Stomach (tissue), 9 donors: ENCODE data around the gene CREB1. TPM values are rescaled to one million over a fixed set of nuclear protein-coding genes. Genes with fewer than 3 reads are reported as not detected.
"Not testable (repeated sequence)": the region's sequence is repeated elsewhere in the genome, so short reads cannot be mapped to it uniquely, and the experiment has no call there.

Source experiments
- DNase-seq, 2 donors: peaks; one replicate each; pipeline versions ENCODE4 v3.0.0 to v3.0.0-alpha.2; 2013 to 2019
- H3K27ac ChIP-seq, 5 donors: fragments of 200-600 bp in 4 of 5; sonication (generic) in 4 of 5; one replicate each; pipeline ENCODE4 v1.5.1; 2013 to 2019; ENCODE audit warnings: mild to moderate bottlenecking in 1 of 5, moderate library complexity in 1 of 5
- H3K27me3 ChIP-seq, 3 donors: fragments of 200-600 bp; sonication (generic); one replicate each; pipeline ENCODE4 v1.5.1; 2017 to 2019; ENCODE audit warnings: mixed run types in 1 of 3
- H3K36me3 ChIP-seq, 4 donors: fragments of 200-600 bp; sonication (generic); 1 replicate in 3 of 4; 2 replicates in 1 of 4; pipeline ENCODE4 v1.5.1; 2016 to 2019
- H3K4me1 ChIP-seq, 4 donors: fragments of 200-600 bp; sonication (generic); one replicate each; pipeline ENCODE4 v1.5.1; 2016 to 2019
- H3K4me3 ChIP-seq, 4 donors: fragments of 200-600 bp; sonication (generic) in 3 of 4; one replicate each; pipeline ENCODE4 v1.5.1; 2016 to 2019; ENCODE audit warnings: mild to moderate bottlenecking in 1 of 4
- H3K9me3 ChIP-seq, 4 donors: fragments of 200-600 bp; sonication (generic); one replicate each; pipeline ENCODE4 v1.5.1; 2016 to 2019
- CTCF ChIP-seq, 7 experiments: fragments of 450-650 bp in 4 of 7; fragments of 200-600 bp in 3 of 7; sonication (generic) in 3 of 7; IDR thresholded peaks; one replicate each; pipeline ENCODE4 v1.5.1; 2016 to 2019; ENCODE audit warnings: antibody characterized with exemption in 7 of 7, control low read depth in 2 of 7, mild to moderate bottlenecking in 1 of 7
- EP300 ChIP-seq: sonication (generic); formaldehyde crosslinking; IDR thresholded peaks from one replicate; pipeline ENCODE4 v1.6.1; 2017; ENCODE audit warnings: antibody characterized with exemption
- POLR2A ChIP-seq, 4 donors: fragments of 450-650 bp; IDR thresholded peaks; one replicate each; pipeline ENCODE4 v1.6.1; 2016; ENCODE audit warnings: antibody characterized with exemption in 4 of 4, control low read depth in 2 of 4, mild to moderate bottlenecking in 1 of 4, moderate library complexity in 1 of 4
- POLR2AphosphoS5 ChIP-seq, 3 donors: sonication (generic); formaldehyde crosslinking; IDR thresholded peaks; one replicate each; pipeline ENCODE4 v1.6.1; 2016; ENCODE audit warnings: antibody characterized with exemption in 3 of 3
- WGBS, 5 donors: extraction: QIAGEN DNeasy Blood & Tissue Kit in 3 of 5; methylation state at CpG; one replicate each; pipeline versions ENCODE4 v1.1.5 to v1.1.7; 2013 to 2018; 5-methylcytosine and 5-hydroxymethylcytosine counted together
- intact Hi-C: fragments of 100-400 bp; cut with DNase I; formaldehyde crosslinking; loops from one replicate; pipeline ENCODE4 v1.15.1; 2023; ENCODE audit warnings: low total_unique reads
- polyA plus RNA-seq, 3 donors: library from polyadenylated mRNA; stranded (reverse); fragments of 200-250 nt; gene quantifications; one replicate each; pipeline ENCODE4 v1.2.3, GENCODE V29; 2013
- total RNA-seq, 5 donors: library from RNA; depleted of rRNA; stranded (reverse); fragments of >200 nt; gene quantifications; one replicate each; pipeline versions ENCODE4 v1.1.0 to v1.2.3, GENCODE V29; 2014 to 2016
- donor health status: healthy with polysubstance abuse.
- donor health status: Bipolar disorder and iron deficiency.
- donor health status: healthy.

CREB1 gene
- total and polyA plus RNA-seq, 8 donors: 5.2 to 58.6 (median 16.3) TPM

GRCh38 chr2:207491956-207492355 is 37.8 kb upstream of the CREB1 start:
- H3K36me3 ChIP-seq: no peaks in the 10 kb centered on the region
- intact Hi-C loops: no loop called here
- no peak overlapping the region for H3K27ac ChIP-seq
- no peaks in the 10 kb centered on the region for H3K4me1 ChIP-seq
- H3K4me3 ChIP-seq: no peak overlapping the region
- no peak for TF ChIP-seq POLR2A (IDR thresholded peaks at IDR 0.05)
- no peak for TF ChIP-seq POLR2AphosphoS5 (IDR thresholded peaks at IDR 0.05)
- no peak for TF ChIP-seq EP300
- no peak for TF ChIP-seq CTCF (IDR thresholded peaks at IDR 0.05)
- DNase-seq: no peak
- 66 to 88% (median 77%) methylated on average over 5 of the region's 5 CpGs for WGBS, 5 donors
- no peaks in the 10 kb centered on the region for H3K27me3 ChIP-seq
- H3K9me3 ChIP-seq: no peaks in the 10 kb centered on the region

GRCh38 chr2:207492461-207492860 is 37.3 kb upstream of the CREB1 start:
- H3K27ac ChIP-seq: no peak overlapping the region
- no peaks in the 10 kb centered on the region for H3K36me3 ChIP-seq
- no peak for TF ChIP-seq CTCF (IDR thresholded peaks at IDR 0.05)
- no peak for TF ChIP-seq POLR2A (IDR thresholded peaks at IDR 0.05)
- no peak for TF ChIP-seq EP300
- no peak for TF ChIP-seq POLR2AphosphoS5 (IDR thresholded peaks at IDR 0.05)
- H3K27me3 ChIP-seq: no peaks in the 10 kb centered on the region
- no peaks in the 10 kb centered on the region for H3K9me3 ChIP-seq
- no peak for DNase-seq
- intact Hi-C loops: no loop called here
- WGBS, 5 donors: 47 to 74% (median 53%) methylated on average over 1 of the region's 1 CpG
- H3K4me1 ChIP-seq: no peaks in the 10 kb centered on the region
- no peak overlapping the region for H3K4me3 ChIP-seq

- DNase-seq: no peak
- Histone ChIP-seq H3K9me3 (no peaks in the 10 kb centered on the region), H3K4me1 (no peaks in the 10 kb centered on the region), H3K27ac (no peak overlapping the region), H3K36me3 (no peaks in the 10 kb centered on the region), H3K27me3 (no peaks in the 10 kb centered on the region), H3K4me3 (no peak overlapping the region)
- TF ChIP-seq CTCF (IDR thresholded peaks at IDR 0.05): no peak
- no peak for TF ChIP-seq EP300
- no peak for TF ChIP-seq POLR2AphosphoS5 (IDR thresholded peaks at IDR 0.05)
- TF ChIP-seq POLR2A (IDR thresholded peaks at IDR 0.05): no peak
- intact Hi-C loops: no loop called here
- WGBS, 5 donors: 71 to 92% (median 81%) methylated on average over 1 of the region's 1 CpG
Observed at GRCh38 chr2:207494137-207494536, 35.6 kb upstream of the CREB1 start.

GRCh38 chr2:207496936-207497335 is 32.8 kb upstream of the CREB1 start:
- H3K4me1 ChIP-seq, H3K4me3 ChIP-seq, H3K27me3 ChIP-seq, H3K27ac ChIP-seq, DNase-seq, H3K9me3 ChIP-seq, intact Hi-C loops, H3K36me3 ChIP-seq: not testable (repeated sequence)
- WGBS, 5 donors: 89 to 92% (median 92%) methylated on average over 12 of the region's 12 CpGs

- intact Hi-C loops: no loop called here
Observed at GRCh38 chr2:207497596-207497995, 32.2 kb upstream of the CREB1 start.

More at GRCh38 chr2:207497596-207497995, 32.2 kb upstream of the CREB1 start:
- 73 to 95% (median 85%) methylated on average over 1 of the region's 1 CpG for WGBS, 5 donors
- Histone ChIP-seq H3K4me1 (no peaks in the 10 kb centered on the region), H3K27ac (no peak overlapping the region), H3K27me3 (no peaks in the 10 kb centered on the region), H3K9me3 (no peaks in the 10 kb centered on the region), H3K4me3 (no peak overlapping the region), H3K36me3 (no peaks in the 10 kb centered on the region)
- TF ChIP-seq CTCF (IDR thresholded peaks at IDR 0.05) (no peak), POLR2A (IDR thresholded peaks at IDR 0.05) (no peak)
- no peak for DNase-seq
